GM23248 (cell line): ENCODE measurements around the gene FRRS1L. TPM values are rescaled to one million over a fixed set of nuclear protein-coding genes. Genes with fewer than 3 reads are reported as not detected.
A peak's percentile ranks its signal among the peaks of the same experiment; 100 is the strongest.

Experiments used
- DNase-seq: peaks from one replicate; pipeline ENCODE4 v3.0.0-alpha.2; 2015
- H2AFZ ChIP-seq: fragments of 200-600 bp; sonication (generic); 2 replicates; pipeline ENCODE4 v1.6.1; 2016; ENCODE audit warnings: antibody characterized with exemption
- H3F3A ChIP-seq: fragments of 200-600 bp; sonication (generic); 2 replicates; pipeline ENCODE4 v1.6.1; 2016; ENCODE audit warnings: mild to moderate bottlenecking, antibody characterized with exemption, mixed run types; ENCODE audit not compliant: insufficient read depth
- H3K27ac ChIP-seq: fragments of 200-600 bp; sonication (generic); 2 replicates; pipeline ENCODE4 v1.5.1; 2016; ENCODE audit warnings: mild to moderate bottlenecking
- H3K27me3 ChIP-seq: fragments of 200-600 bp; sonication (generic); replicated peaks from 2 replicates; pipeline ENCODE4 v1.6.1; 2016; ENCODE audit warnings: mild to moderate bottlenecking; ENCODE audit not compliant: insufficient read depth
- H3K36me3 ChIP-seq: fragments of 200-600 bp; sonication (generic); 2 replicates; pipeline ENCODE4 v1.6.1; 2016; ENCODE audit warnings: low read depth, mild to moderate bottlenecking
- H3K4me1 ChIP-seq: fragments of 200-600 bp; sonication (generic); 2 replicates; pipeline ENCODE4 v1.6.1; 2016; ENCODE audit warnings: mild to moderate bottlenecking; ENCODE audit not compliant: insufficient read depth
- H3K4me2 ChIP-seq: fragments of 200-600 bp; sonication (generic); one replicate; pipeline ENCODE4 v1.6.1; 2016; ENCODE audit warnings: mild to moderate bottlenecking; ENCODE audit not compliant: unreplicated experiment
- H3K4me3 ChIP-seq: fragments of 200-600 bp; sonication (generic); 2 replicates; pipeline ENCODE4 v1.5.1; 2016; ENCODE audit warnings: mild to moderate bottlenecking
- H3K79me2 ChIP-seq: fragments of 200-600 bp; sonication (generic); 2 replicates; pipeline ENCODE4 v1.6.1; 2016; ENCODE audit warnings: mild to moderate bottlenecking; ENCODE audit not compliant: insufficient read depth
- H3K9ac ChIP-seq: fragments of 200-600 bp; sonication (generic); 2 replicates; pipeline ENCODE4 v1.6.1; 2016; ENCODE audit warnings: mild to moderate bottlenecking
- H3K9me2 ChIP-seq: fragments of 200-600 bp; sonication (generic); 2 replicates; pipeline ENCODE4 v1.6.1; 2016; ENCODE audit warnings: mixed run types, mild to moderate bottlenecking, moderate library complexity; ENCODE audit not compliant: insufficient read depth
- H3K9me3 ChIP-seq: fragments of 200-600 bp; sonication (generic); one replicate; pipeline ENCODE4 v1.6.1; 2017; ENCODE audit warnings: low read depth
- H4K20me1 ChIP-seq: fragments of 200-600 bp; sonication (generic); 2 replicates; pipeline ENCODE4 v1.6.0; 2016; ENCODE audit not compliant: insufficient read depth
- EZH2 ChIP-seq: fragments of 200-600 bp; sonication (generic); IDR thresholded peaks from 2 replicates; pipeline ENCODE4 v1.6.1; 2018; ENCODE audit warnings: antibody characterized with exemption, mild to moderate bottlenecking; ENCODE audit not compliant: insufficient read depth, poor library complexity, severe bottlenecking
- EZH2phosphoT487 ChIP-seq: fragments of 200-600 bp; sonication (generic); IDR thresholded peaks from 2 replicates; pipeline ENCODE4 v1.6.1; 2018; ENCODE audit warnings: antibody characterized with exemption, moderate library complexity, mild to moderate bottlenecking, low read depth; ENCODE audit not compliant: insufficient read depth
- WGBS, 2 experiments: methylation state at CpG; one replicate each; pipeline ENCODE4 v1.1.6; 2015 to 2017; ENCODE audit warnings: low lambda C conversion rate in 2 of 2, low coverage in 1 of 2; ENCODE audit errors: missing lambda C conversion rate in 2 of 2; 5-methylcytosine and 5-hydroxymethylcytosine counted together
- in situ Hi-C: fragments of 300-500 bp; cut with MboI; formaldehyde crosslinking; loops from 2 replicates; pipeline ENCODE4 v1.15.0; 2020
- polyA plus RNA-seq: library from polyadenylated mRNA; unstranded; fragments of >200 nt; fragmentation: Nextera tagmentation; extraction: Ambion mirVana; gene quantifications from 2 replicates; pipeline ENCODE4 v1.2.1, GENCODE V29; 2016
- total RNA-seq: library from RNA; depleted of rRNA; stranded (reverse); fragments of >200 nt; shearing (Covaris generic); gene quantifications from 2 replicates; pipeline ENCODE4 v1.2.3, GENCODE V29; 2014

Gene FRRS1L
- total and polyA plus RNA-seq, 2 experiments from 2014 or later = not detected

GRCh38 chr9:109119439-109120203 lies 47.4 kb downstream of the FRRS1L start, which contains the start of gene TMEM245:
Gene TMEM245, minus strand, starts transcription at chr9:109119947. Its CDS starts 34 bp downstream, at chr9:109119913.
- H3K4me2 ChIP-seq = peak within 1 kb of the TSS; percentile 86
- H3K27me3 ChIP-seq = no peaks in the 10 kb centered on the region
- no peaks in the 10 kb centered on the region for H3K9me2 ChIP-seq
- in situ Hi-C loops = no loop called here
- no peaks in the 10 kb centered on the region for H3K36me3 ChIP-seq
- H3F3A ChIP-seq = no peaks in the 10 kb centered on the region; the same call in none of the 2 replicates
- no peaks in the 10 kb centered on the region for H3K9me3 ChIP-seq
- peak within 1 kb of the TSS; percentile 90 for H3K4me3 ChIP-seq
- peaks cover 47% of the 10 kb centered on the region for H3K79me2 ChIP-seq
- H4K20me1 ChIP-seq = 0 out of 2 replicates have a peak, but pooled peaks cover 10% of the 10 kb centered on the region
- peaks cover 18% of the 10 kb centered on the region for H3K4me1 ChIP-seq
- peak within 1 kb of the TSS; percentile 86 for H3K9ac ChIP-seq
- TF ChIP-seq EZH2phosphoT487 (no peak), EZH2 (no peak)
- peak within 1 kb of the TSS; percentile 67 for H3K27ac ChIP-seq
- WGBS, 2 experiments = 1 to 2% methylated on average over 44 to 77 of the region's 88 CpGs
- peak within 1 kb of the TSS; percentile 88 for H2AFZ ChIP-seq
- DNase-seq = peak; percentile 99

- in situ Hi-C loops = no loop called here
- H3K9ac ChIP-seq = peak overlapping the region; percentile 86
- H3K4me2 ChIP-seq = peak overlapping the region; percentile 86
- peak overlapping the region; percentile 67 for H3K27ac ChIP-seq
- 1 to 2% methylated on average over 29 of the region's 29 CpGs for WGBS, 2 experiments
- H2AFZ ChIP-seq = peak overlapping the region; percentile 87
- DNase-seq = peak; percentile 48
- peaks cover 16% of the 10 kb centered on the region; the same call in 1 of the 2 replicates for H4K20me1 ChIP-seq
- H3K4me1 ChIP-seq = peaks cover 18% of the 10 kb centered on the region
- no peaks in the 10 kb centered on the region for H3K27me3 ChIP-seq
- no peaks in the 10 kb centered on the region; the same call in none of the 2 replicates for H3F3A ChIP-seq
- H3K79me2 ChIP-seq = peaks cover 54% of the 10 kb centered on the region
- TF ChIP-seq EZH2phosphoT487 (no peak), EZH2 (no peak)
- peak overlapping the region; percentile 90 for H3K4me3 ChIP-seq
- no peaks in the 10 kb centered on the region for H3K9me3 ChIP-seq
- no peaks in the 10 kb centered on the region for H3K36me3 ChIP-seq
- no peaks in the 10 kb centered on the region for H3K9me2 ChIP-seq
Observed at GRCh38 chr9:109118808-109119438, 48.1 kb downstream of the FRRS1L start.

- no peaks in the 10 kb centered on the region for H3K9me2 ChIP-seq
- H3K36me3 ChIP-seq = no peaks in the 10 kb centered on the region
- in situ Hi-C loops = no loop called here
- peak; percentile 62 for DNase-seq
- WGBS, 2 experiments = 45 to 51% methylated on average over 14 of the region's 14 CpGs
- TF ChIP-seq EZH2 (no peak), EZH2phosphoT487 (no peak)
- H3K9ac ChIP-seq = peak overlapping the region; percentile 86
- peak overlapping the region; percentile 90 for H3K4me3 ChIP-seq
- H2AFZ ChIP-seq = no peak overlapping the region
- no peak overlapping the region for H3K27ac ChIP-seq
- no peaks in the 10 kb centered on the region for H3K27me3 ChIP-seq
- H3K4me2 ChIP-seq = peak overlapping the region; percentile 86
- H3K4me1 ChIP-seq = peaks cover 18% of the 10 kb centered on the region
- peaks cover 62% of the 10 kb centered on the region for H3K79me2 ChIP-seq
- H4K20me1 ChIP-seq = peaks cover 17% of the 10 kb centered on the region; the same call in 1 of the 2 replicates
- H3K9me3 ChIP-seq = no peaks in the 10 kb centered on the region
- H3F3A ChIP-seq = no peaks in the 10 kb centered on the region; the same call in none of the 2 replicates
Observed at GRCh38 chr9:109117856-109118807, 48.9 kb downstream of the FRRS1L start.
